Cardiac septum (tissue), 1 donor: ENCODE measurements around the gene HNRNPLL. TPM values are rescaled to one million over a fixed set of nuclear protein-coding genes. Genes with fewer than 3 reads are reported as not detected.
"Not testable (repeated sequence)": the region's sequence is repeated elsewhere in the genome, so short reads cannot be mapped to it uniquely, and the experiment has no call there.

Experiments
- DNase-seq: peaks from one replicate; pipeline ENCODE4 v3.0.0-alpha.2; 2020; ENCODE audit warnings: low spot score
- intact Hi-C: fragments of 100-400 bp; cut with DNase I; formaldehyde crosslinking; loops from one replicate; pipeline ENCODE4 v1.14.0; 2022
- total RNA-seq: library from RNA; stranded (reverse); fragmentation: NEBNext Ultra II Directional; extraction: Animal tissue kit (Norgen Biotek cat#: 25700); gene quantifications from one replicate; pipeline ENCODE4 v1.2.1, GENCODE V29; 2021
- donor health status: DM: no; HTN: no; CAD: no.

Gene HNRNPLL
- total RNA-seq, 1 donor from 2014 or later: 25.1 TPM

GRCh38 chr2:38561691-38562090, 41.0 kb downstream of the HNRNPLL start:
- intact Hi-C loops: no loop called here
- no peak for DNase-seq

- DNase-seq: no peak
- intact Hi-C loops: no loop called here
Observed at GRCh38 chr2:38560092-38560491, 42.6 kb downstream of the HNRNPLL start.

GRCh38 chr2:38557981-38558380, 44.7 kb downstream of the HNRNPLL start:
- no peak for DNase-seq
- intact Hi-C loops: no loop called here

- no peak for DNase-seq
- intact Hi-C loops: no loop called here
Observed at GRCh38 chr2:38557217-38557616, 45.5 kb downstream of the HNRNPLL start.

GRCh38 chr2:38556006-38556801, 46.5 kb downstream of the HNRNPLL start:
- DNase-seq: no peak
- intact Hi-C loops: no loop called here

- intact Hi-C loops: no loop called here
- DNase-seq: no peak
Observed at GRCh38 chr2:38554973-38555595, 47.6 kb downstream of the HNRNPLL start.

- no peak for DNase-seq
- intact Hi-C loops: no loop called here
Observed at GRCh38 chr2:38553554-38553953, 49.2 kb downstream of the HNRNPLL start.

GRCh38 chr2:38552259-38552658, 50.5 kb downstream of the HNRNPLL start:
- DNase-seq: no peak
- intact Hi-C loops: no loop called here

- intact Hi-C loops: no loop called here
- DNase-seq: no peak
Observed at GRCh38 chr2:38551746-38552145, 51.0 kb downstream of the HNRNPLL start.

- no peak for DNase-seq
- intact Hi-C loops: no loop called here
Observed at GRCh38 chr2:38551171-38551570, 51.6 kb downstream of the HNRNPLL start.

- intact Hi-C loops: no loop called here
- no peak for DNase-seq
Observed at GRCh38 chr2:38549851-38550250, 52.9 kb downstream of the HNRNPLL start.

- no peak for DNase-seq
- intact Hi-C loops: no loop called here
Observed at GRCh38 chr2:38549071-38549704, 53.5 kb downstream of the HNRNPLL start.

- intact Hi-C loops: no loop called here
- no peak for DNase-seq
Observed at GRCh38 chr2:38547791-38548190, 54.9 kb downstream of the HNRNPLL start.

GRCh38 chr2:38546585-38546984, 56.1 kb downstream of the HNRNPLL start:
- intact Hi-C loops: no loop called here

GRCh38 chr2:38546064-38546463, 56.7 kb downstream of the HNRNPLL start:
- intact Hi-C loops: no loop called here
- DNase-seq: no peak

More at GRCh38 chr2:38546585-38546984, 56.1 kb downstream of the HNRNPLL start:
- no peak for DNase-seq

- DNase-seq, intact Hi-C loops: not testable (repeated sequence)
Observed at GRCh38 chr2:38542248-38542631, 60.5 kb downstream of the HNRNPLL start.

GRCh38 chr2:38540580-38541286, 62.0 kb downstream of the HNRNPLL start:
- no peak for DNase-seq
- intact Hi-C loops: no loop called here

- intact Hi-C loops: loop anchor here (5.0 kb wide), 1 partner anchor 203 kb away; no protein-coding TSS in a partner anchor
- no peak for DNase-seq
Observed at GRCh38 chr2:38539086-38539485, 63.6 kb downstream of the HNRNPLL start.

GRCh38 chr2:38537937-38538525, 64.7 kb downstream of the HNRNPLL start:
- no peak for DNase-seq
- intact Hi-C loops: loop anchor here (5.0 kb wide), 1 partner anchor 204 kb away; no protein-coding TSS in a partner anchor

GRCh38 chr2:38537296-38537695, 65.4 kb downstream of the HNRNPLL start:
- intact Hi-C loops: loop anchor here (5.0 kb wide), 1 partner anchor 205 kb away; no protein-coding TSS in a partner anchor
- DNase-seq: not testable (repeated sequence)
